Stimulated activated CD8-positive, alpha-beta memory T cell treated with anti-CD3 and anti-CD28 coated beads, Interleukin-7, amount 100 ng/mL, for 48 hours (primary cell): ENCODE results near the gene EFCAB8.

Source experiments
- DNase-seq, 2 donors: peaks; one replicate each; pipeline ENCODE4 v3.0.0-alpha.2; 2020; ENCODE audit warnings: low read depth in 1 of 2; ENCODE audit errors: extremely low read depth in 1 of 2

Gene EFCAB8

GRCh38 chr20:32984196-32984595 is 125.5 kb downstream of the EFCAB8 start:
- DNase-seq = no peak

GRCh38 chr20:32984631-32985354 is 126.1 kb downstream of the EFCAB8 start:
- no peak for DNase-seq

GRCh38 chr20:32985596-32985995 is 126.9 kb downstream of the EFCAB8 start:
- DNase-seq = no peak

GRCh38 chr20:32986331-32986966 is 127.7 kb downstream of the EFCAB8 start:
- DNase-seq = no peak

GRCh38 chr20:32987044-32987825 is 128.5 kb downstream of the EFCAB8 start:
- no peak for DNase-seq

GRCh38 chr20:32988008-32988407 is 129.3 kb downstream of the EFCAB8 start:
- DNase-seq = no peak

GRCh38 chr20:32989507-32990283 is 131.0 kb downstream of the EFCAB8 start:
- no peak for DNase-seq

- DNase-seq = no peak
These were observed 131.7 kb downstream of the EFCAB8 start for GRCh38 chr20:32990426-32990825.

- no peak for DNase-seq
These were observed 132.7 kb downstream of the EFCAB8 start for GRCh38 chr20:32991383-32991782.

- no peak for DNase-seq
These were observed 133.3 kb downstream of the EFCAB8 start for GRCh38 chr20:32991792-32992641.

GRCh38 chr20:32993496-32994050 is 134.8 kb downstream of the EFCAB8 start:
- DNase-seq = no peak

GRCh38 chr20:32995802-32996201 is 137.1 kb downstream of the EFCAB8 start:
- DNase-seq = no peak

- DNase-seq = no peak
These were observed 138.7 kb downstream of the EFCAB8 start for GRCh38 chr20:32997431-32997830.

GRCh38 chr20:32999603-33000250 is 141.0 kb downstream of the EFCAB8 start:
- DNase-seq = no peak

GRCh38 chr20:33000802-33001466 is 142.2 kb downstream of the EFCAB8 start:
- no peak for DNase-seq

- DNase-seq = no peak
These were observed 143.5 kb downstream of the EFCAB8 start for GRCh38 chr20:33002087-33002808.

GRCh38 chr20:33004141-33004751 is 145.5 kb downstream of the EFCAB8 start, which contains the start of gene SUN5:
Gene SUN5, minus strand, starts transcription at chr20:33004433. Its CDS starts 93 bp downstream, at chr20:33004340.
- no peak for DNase-seq
